Measurements from ENCODE around the gene ASB10. TPM values are rescaled to one million over a fixed set of nuclear protein-coding genes. Genes with fewer than 3 reads are reported as not detected.
A peak's percentile ranks its signal among the peaks of the same experiment; 100 is the strongest.

ASB10 gene
- polyA plus RNA-seq, 3 donors, result not detected

DNA sequence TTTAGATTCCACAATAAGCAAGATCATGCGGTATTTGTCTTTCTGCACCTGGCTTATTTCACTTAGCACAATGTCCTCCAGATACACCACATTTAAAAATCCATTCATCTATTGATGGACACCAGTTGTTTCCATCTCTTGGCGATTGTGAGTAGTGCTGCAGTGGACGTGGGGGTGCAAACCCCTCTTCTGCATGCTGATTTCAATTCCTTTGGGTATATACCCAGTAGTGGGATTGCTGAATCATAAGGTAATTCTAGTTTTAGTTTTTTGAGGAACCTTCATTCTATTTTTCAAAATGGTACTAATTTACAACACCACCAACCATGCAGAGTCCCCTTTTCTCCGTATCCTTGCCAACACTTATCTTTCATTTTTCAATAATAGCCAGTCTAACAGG, 2.0 kb upstream of the ASB10 start:
- no peak for DNase-seq (ENCODE audit: low read depth in 3 of 3, low spot score in 2 of 3)

DNA sequence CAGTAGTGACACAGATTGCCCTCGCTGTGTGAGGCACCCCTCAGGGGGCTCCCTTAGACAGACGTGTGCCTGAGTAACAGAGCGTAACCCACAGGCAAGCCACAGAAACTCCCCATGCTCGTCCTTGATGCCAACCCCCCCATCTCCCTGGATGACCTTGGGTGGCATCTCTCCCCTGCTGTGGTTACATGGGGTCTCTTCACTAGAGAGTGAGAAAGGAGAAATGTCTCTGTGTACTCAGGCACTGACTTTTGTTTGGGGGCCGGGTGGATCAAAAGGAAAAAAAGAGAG, 1.1 kb upstream of the ASB10 start:
- DNase-seq (ENCODE audit: low read depth in 3 of 3, low spot score in 2 of 3), result no peak

DNA sequence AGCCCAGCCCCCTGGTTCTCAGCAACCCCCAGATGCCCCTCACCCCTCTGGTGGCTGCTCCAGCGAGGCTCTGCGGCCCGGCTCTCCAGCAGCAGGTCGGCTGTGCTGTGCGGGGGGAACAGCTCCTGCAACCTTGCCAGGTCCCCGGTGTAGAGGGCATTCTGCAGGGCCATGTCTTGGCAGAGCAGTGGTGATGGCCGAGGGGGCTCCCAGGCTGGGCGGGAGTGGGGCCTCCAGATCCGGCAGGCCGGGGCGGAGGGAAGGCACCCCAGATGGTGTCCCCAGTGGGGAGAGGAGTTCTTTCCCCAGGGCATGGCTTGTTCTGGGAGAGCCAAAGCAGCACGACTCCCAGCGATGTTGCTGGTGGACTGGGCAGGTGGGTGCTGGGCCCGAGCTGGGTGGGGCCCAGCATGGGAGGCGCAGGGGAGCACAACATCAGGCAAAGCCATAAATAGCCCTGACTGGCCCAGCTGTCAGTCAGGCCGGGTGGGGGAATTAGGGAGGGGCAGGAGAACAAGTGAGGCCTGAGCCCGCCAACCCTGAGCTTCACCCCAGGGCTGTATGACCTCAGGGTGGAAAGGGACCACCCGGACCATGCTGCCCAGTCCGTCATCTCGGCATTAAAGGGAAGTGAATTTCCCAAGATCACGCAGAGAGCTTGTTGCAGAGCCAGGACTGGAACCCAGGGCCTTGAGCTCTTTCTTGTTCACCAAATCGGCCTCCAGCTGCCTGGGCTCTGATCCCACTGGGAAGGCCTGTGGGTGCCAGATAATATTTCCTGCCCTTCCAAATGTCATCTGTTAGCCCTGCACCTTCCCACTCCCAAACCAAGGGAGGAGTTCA, 580 bp upstream of the ASB10 start:
- no peak for DNase-seq (ENCODE audit: low read depth in 3 of 3, low spot score in 2 of 3)

DNA sequence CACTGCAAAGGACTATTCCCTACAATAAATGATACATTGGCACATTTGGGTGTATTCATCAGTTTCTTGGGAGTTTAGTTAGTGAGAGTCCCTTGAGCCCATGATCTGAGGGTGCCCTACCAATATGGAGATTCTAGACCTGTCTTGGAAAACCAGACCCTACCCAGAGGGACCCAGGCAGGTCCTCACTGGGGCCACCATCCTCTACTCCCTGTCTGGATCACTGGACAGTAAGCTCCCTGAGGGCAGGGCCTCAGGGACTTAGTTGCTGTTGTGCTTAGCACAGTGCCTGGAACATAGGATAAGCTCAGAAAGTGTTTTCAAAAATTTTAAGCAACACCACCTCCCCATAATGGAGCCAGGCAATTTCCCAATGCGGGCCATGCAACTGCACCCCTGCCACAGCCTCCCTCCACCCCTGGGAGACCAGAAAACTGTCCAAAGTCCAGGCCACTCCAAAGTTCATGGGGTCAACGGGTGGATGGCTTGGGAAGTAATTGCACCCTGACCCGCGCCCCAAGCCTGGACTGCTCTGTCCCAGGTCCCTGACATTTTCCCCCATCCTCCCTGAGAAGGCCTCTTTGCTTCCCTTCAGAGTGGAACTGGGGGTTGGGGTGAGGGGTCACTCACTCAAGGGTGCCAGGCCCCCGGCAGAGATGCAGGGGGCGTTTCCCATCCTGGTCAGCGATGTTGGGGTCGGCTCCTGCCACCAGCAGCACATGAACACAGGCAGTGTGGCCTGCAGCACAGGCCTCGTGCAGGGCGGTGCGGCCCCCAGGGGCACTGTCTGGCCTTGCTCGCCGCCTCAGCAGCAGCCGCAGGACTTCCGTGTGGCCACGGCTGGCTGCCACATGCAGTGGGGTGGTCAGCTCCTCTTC, 1.0 kb downstream of the ASB10 start:
- no peak for DNase-seq (ENCODE audit: low read depth in 3 of 3, low spot score in 2 of 3)

DNA sequence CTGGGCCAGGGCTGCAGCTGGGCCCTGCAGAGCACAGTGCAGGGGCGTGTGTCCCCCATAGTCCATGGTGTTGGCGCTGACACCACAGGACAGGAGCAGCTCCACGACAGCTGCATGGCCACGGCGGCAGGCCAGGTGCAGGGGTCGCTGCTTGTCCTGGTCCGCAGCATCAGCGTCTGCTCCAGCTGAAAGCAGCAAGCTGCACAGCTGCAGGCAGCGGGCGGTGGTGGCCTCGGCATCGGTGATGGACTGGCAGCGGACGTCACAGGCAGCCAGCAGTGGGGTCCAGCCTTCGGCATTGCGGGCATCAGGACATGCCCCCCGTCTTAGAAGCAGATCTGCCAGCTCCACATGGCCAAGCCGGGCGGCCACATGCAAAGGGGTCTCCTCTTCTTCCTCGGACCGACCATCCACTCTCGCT, 6.0 kb downstream of the ASB10 start:
- no peak for DNase-seq (ENCODE audit: low read depth in 3 of 3, low spot score in 2 of 3)

DNA sequence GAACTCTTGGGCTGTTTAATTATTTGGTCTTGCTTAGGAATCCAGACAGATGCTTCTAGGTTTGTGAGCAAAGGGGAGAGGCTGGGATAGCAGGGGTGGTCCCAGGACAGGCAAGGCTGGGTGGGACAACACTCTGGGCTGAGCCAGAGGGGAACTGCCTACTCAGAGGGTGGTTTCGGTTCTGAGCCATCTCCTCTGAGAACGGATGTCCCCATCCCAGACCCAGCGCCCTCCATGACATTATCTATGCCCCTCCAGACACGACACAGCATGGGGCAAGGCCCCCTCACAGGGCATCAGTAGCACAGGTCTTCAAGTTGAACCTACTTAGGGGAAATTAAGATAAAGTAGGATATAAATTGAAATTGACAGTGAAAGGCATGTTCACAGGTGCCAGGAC, 7.1 kb downstream of the ASB10 start:
- no peak for DNase-seq (ENCODE audit: low read depth in 3 of 3, low spot score in 2 of 3)

DNA sequence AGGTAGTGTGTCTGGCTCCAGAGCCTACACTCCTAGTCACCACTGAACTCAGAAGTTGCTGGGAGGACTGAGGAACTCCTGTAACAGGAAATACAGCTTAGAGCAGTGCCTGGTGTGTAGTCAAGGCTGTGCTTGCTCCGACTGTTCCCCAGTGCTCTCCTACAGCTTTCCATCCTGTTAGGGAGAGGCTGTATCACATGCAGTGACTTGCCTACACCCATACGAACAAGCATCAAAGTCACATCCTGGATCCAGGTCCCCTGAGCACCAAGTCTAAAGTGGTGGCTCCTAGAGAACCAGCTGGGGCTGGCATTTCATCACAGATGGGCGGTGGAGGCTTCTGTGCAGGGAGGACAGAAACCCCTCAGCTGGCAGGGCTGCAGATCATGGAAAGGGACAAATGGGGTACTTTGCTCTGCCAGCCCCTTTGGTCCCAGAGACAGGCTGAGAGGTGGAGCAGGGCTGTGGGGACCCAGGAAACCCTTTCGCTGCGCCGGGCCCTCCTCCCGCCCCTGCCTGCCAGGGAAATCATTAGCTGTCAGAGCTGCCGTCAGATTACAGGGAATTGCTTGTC, 7.7 kb downstream of the ASB10 start:
- no peak for DNase-seq (ENCODE audit: low read depth in 3 of 3, low spot score in 2 of 3)

DNA sequence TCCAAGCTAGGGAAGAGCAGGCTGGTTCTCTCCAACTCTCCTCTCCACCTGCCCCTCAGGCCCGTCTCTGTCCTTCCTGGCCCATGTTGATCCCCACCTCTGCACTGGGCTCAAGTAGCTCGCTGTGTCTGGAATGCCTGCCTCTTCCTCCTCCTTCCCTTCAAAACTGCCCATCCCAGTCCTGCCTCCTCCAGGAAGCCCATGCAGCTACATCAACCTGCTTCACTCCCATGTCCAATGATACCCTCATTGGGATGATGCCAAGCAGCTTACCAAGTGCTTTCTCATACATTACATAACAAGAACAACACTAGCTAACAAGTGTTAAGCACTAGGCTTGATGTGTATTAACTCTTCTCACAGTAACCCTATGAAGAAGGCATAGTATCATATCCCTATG, 8.2 kb downstream of the ASB10 start:
- no peak for DNase-seq (ENCODE audit: low read depth in 3 of 3, low spot score in 2 of 3)

DNA sequence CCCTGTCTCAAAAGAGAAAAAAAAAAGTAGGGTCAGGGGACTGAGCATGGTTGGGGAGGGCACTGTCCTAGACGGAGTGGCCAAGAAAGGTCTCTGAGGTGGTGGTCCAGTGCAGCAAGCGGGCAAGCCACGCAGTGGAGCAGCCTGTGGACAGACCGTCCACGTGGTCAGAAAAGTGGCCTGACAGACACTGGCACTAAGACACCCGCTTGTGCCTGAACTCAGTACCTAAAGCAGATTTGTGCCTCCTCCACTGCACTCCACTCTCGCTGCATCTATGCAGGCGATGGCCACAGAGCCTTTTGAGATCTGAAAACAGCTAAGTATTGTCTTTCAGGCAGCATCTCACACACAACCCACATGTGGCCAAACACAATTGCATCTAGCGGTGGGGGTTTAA, 8.8 kb downstream of the ASB10 start:
- no peak for DNase-seq (ENCODE audit: low read depth in 3 of 3, low spot score in 2 of 3)

DNA sequence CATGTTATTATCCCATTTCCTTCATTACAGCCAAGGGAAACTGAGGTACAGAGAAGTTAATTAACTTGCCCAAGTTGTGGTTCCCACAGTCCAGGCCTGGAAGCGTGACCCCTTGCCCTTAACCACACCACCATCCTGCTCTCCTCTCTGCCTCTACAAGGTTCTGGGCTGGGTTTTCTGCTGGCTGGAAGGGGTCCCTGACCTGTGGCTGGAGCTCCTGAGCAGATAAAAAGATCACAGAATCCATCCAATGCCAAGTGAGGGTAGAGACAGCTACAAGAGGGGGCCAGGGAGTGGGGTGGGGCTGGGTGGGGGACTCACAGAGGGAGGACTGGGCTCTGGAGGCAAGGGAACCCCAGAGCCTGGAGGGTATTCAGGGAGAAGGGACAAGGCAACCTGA, 9.7 kb downstream of the ASB10 start:
- no peak for DNase-seq (ENCODE audit: low read depth in 3 of 3, low spot score in 2 of 3)

DNA sequence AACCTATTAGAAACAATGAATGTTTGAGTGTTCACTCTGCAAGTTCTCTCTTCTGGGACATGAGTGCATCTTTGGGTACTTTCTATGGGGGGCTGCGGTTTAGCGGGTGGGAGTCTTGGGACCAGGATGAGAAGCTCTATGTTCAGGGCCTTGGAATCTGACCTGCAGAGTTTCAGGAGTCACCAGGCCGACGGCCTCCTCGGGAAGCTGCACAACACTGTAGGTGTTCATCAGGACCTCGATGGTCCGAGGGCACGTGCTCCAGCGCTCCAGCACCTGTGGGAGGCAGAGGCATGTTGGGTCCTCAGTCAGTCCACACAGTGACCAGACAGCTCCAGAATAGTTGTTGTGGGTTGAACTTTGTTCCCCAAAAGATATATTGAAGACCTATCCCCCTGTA, 10.6 kb downstream of the ASB10 start:
- no peak for DNase-seq (ENCODE audit: low read depth in 3 of 3, low spot score in 2 of 3)

DNA sequence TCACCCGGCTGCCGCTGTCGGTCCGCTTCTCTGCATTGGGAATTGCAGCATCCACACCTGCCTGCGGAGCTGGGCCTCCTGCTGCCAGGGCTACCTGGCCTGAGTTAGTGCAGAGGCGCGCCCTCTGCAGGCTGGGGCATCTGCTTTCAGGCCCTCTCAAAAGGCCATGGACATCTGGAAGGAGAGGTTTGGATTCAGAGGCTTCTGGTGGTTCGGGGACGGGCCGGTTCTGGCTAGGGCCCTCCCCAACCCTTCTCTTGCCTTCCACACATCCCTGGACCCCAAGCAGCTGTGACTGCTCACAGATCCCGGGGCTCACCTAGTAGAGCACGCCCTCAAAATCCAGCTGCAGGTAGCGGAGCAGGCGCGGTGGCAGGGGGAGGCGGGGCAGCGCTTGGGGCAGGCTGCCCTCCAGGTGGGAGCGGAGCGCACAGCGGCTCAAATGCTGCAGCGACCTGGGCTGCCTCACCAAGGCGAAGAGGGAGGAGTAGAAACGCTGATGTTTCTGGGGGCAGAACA, 11.2 kb downstream of the ASB10 start:
- DNase-seq (ENCODE audit: low read depth in 3 of 3, low spot score in 2 of 3), result no peak

DNA sequence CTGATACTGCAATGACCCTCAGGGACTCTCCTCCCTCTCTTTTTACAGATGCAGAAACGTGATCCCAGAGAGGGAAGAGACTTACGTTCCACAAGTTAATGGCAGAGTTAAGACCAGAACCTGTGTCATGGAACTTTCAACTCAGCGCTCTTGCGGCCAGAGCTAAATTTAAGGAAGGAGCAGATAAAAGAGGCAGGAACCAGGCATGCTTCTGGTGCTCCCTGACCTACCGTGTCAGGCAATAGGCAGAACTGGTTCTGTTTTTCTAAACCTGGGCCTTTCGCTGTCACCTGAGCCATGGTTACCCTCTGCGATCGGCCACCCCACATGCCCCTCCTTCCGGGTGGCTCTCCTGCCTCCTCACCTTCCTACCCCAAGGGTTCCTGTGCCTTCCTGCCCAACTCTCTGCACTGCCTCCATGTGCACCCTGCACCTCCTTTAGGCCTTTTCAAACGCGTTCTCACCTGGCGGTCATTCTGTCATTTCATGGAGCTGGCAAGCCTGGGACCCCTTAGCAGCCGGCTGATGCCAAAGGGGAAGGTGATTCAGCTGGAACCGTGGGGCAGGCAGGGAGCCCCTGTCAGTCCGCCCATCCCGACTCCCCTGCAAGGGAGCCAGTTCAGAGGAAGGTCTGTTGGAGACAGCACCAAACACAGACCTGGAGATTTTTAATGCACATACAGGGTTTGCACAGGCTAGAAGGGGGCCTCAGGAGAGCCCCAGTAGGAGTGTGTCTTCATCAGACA, 11.8 kb downstream of the ASB10 start:
- DNase-seq (ENCODE audit: low read depth in 3 of 3, low spot score in 2 of 3), result no peak

DNA sequence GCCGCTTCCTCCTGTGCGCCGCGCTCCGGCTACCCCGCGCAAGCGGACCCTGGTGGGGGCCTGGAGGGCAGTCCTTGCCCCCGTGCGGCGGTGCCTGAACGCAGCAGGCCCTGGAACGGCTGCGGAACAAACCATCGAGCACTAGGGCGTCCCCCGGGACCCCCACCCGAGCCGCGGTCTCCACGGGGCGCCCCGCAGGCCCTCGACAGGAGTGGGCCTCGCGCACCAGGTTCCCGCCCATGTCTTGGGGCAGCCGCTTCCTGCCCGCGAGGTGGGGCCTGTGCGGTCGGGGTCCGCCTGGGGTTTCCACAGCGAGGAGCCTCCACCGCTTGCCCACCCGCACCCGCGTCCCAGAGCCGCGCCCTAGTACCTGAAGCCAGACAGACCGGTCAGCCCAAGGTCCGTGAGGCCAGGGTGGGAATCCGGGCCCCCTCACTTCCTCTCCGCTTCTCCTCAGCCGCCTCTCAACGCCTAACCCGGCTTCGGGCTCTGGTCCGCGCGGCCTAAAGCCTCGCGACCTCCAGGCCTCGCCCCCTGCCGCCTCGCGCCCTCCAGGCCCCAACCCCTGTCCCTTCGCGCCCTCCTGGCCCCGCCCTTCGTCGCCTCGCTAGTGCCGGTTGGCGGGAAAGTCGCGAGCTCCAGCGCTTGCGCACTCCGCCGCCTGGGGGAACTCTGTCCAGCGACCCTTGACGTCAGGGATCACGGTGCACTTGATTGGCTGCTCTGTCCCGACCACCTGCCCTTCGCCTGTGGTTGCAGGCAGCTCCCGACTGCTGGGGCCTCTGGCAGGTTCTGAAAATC, 12.6 kb downstream of the ASB10 start:
- DNase-seq (ENCODE audit: low read depth in 3 of 3, low spot score in 2 of 3), result no peak

DNA sequence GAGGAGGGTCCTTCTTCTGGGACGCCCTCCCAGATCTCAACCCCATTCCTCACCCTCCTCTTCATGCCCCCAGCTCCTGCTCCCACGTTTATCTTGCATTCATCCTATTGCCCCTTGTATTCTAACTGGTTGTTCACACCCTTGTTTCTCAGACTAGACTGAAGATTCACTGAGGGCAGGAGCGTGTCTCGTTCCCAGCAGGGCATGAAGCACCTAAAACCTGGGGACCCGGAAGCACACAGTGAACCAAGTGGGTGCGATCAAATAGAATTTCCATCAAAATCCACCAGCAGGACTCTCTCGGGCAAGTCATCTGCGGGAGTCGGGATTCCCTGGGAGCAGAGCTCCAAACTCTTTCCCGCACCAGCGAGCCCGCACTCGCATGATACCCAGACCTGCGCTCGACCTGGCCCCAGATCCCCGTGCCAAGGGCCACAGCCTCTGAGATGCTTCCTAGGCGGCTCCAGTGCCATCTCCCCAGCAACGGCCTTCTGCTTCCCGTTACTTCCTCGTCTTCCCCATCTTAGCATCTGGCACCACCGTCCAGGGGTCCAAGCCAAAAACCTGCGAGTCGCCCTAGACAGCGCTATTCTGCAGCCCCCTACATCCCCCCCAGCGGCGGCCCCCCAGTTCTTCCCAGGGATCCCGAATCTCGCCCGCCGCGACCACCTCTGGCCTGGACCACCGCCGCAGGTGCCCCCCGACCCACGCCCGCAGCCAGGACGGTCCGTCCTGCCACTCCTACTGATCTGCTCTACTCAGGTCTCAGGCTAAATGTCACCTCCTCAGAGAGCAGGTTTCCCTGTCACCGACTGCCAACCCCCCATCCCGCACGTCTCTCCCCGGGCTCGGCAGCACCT, 13.4 kb downstream of the ASB10 start:
- no peak for DNase-seq (ENCODE audit: low read depth in 3 of 3, low spot score in 2 of 3)

DNA sequence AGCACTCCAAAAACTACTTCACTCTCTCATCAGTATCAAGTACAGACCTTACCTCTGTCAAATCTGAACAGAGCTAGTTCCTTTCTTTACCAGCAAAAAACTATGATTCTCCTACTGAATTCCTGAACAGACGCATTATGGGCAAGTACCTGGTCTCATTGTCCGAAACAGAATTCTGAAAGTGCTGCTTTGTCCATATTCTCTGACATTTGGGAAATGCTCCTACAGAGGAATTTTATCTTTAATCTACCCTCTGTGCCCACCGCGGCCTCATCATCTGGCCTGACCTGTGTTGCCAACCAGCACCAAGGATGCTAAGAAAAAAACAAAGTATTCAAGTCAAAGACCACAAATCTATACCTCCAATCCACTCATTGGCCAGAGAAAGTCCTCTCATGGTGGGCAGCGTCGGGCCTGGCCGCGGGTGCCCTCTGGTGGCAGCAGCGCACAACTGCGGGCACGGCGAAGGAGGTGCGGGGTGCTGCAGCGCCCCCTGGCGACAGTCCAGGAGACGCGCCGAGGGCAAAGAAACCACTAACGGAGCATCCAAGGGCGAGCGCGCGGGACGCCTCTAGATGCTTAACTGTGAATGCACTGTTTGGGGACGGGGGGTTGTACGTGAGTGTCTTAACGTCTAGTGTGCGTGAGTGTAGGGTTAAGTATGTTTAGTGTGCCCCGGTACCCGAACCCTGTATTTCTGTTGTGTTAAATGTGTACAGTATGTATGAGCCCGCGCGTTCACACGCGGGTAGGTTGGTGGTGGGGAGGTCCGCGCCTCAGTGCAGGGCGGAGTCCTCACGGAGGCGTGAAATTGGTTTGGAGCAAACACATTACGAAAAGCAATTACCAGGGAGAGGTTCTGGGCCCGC, 14.5 kb downstream of the ASB10 start:
- peak in 1 of 3 donors; percentile 39 for DNase-seq (ENCODE audit: low read depth in 3 of 3, low spot score in 2 of 3)

DNA sequence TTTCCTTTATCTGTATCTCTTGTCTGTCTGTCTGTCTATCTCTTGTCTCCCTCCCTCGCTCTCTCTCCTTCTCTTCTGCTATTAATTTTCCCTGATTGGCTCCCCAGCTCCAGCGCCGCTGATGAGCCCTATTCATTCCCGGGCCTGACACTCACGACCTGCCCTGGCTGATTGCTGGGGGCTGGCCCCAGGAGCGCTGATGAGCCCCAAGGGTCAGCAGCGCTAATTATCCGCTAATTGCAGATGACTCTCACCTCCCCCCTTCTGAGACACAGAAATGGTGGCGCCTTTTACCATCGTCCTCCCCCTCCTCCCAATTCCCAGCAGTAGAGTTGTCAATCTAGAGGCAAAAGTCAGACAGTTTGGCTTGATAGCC, 18.3 kb downstream of the ASB10 start:
- no peak for DNase-seq (ENCODE audit: low read depth in 3 of 3, low spot score in 2 of 3)

Measured in right renal cortex interstitium (tissue), 3 donors.